PC-9 (cell line): ENCODE data around the gene VWA5B2. TPM values are rescaled to one million over a fixed set of nuclear protein-coding genes. Genes with fewer than 3 reads are reported as not detected.

Source experiments
- BruUV-seq: library from RNA; stranded (reverse); fragments of 400-500 nt; replicated peaks from 2 replicates; lab custom pipeline; 2021; lab: Mats Ljungman, UMichigan
- CTCF ChIA-PET: fragments of 300-600 bp; sonication (Branson Sonifier 250); formaldehyde crosslinking; loops from one replicate; lab custom pipeline; 2022; ENCODE audit warnings: antibody characterized with exemption; lab: Charles Lee
- POLR2A ChIA-PET: fragments of 300-600 bp; sonication (Branson Sonifier 250); formaldehyde crosslinking; loops from one replicate; lab custom pipeline; 2022; ENCODE audit warnings: antibody characterized with exemption; ENCODE audit not compliant: unreplicated experiment; lab: Charles Lee
- DNase-seq, 2 experiments: peaks; one replicate each; pipeline versions ENCODE4 v3.0.0 to v3.0.0-alpha.2; 2015 to 2022; ENCODE audit warnings: mixed read lengths in 1 of 2
- H2AFZ ChIP-seq: fragments of 200-600 bp; sonication (generic); 2 replicates; pipeline ENCODE4 v1.8.1; 2017; ENCODE audit warnings: antibody characterized with exemption
- H3F3A ChIP-seq: fragments of 200-600 bp; sonication (generic); 2 replicates; pipeline ENCODE4 v1.8.1; 2017; ENCODE audit warnings: antibody characterized with exemption, mild to moderate bottlenecking, low read depth; ENCODE audit not compliant: insufficient read depth
- H3K27ac ChIP-seq: fragments of 200-600 bp; sonication (generic); 2 replicates; pipeline ENCODE4 v1.6.1; 2016; ENCODE audit warnings: mixed run types
- H3K27me3 ChIP-seq: fragments of 200-600 bp; sonication (generic); 2 replicates; pipeline ENCODE4 v1.6.1; 2016; ENCODE audit warnings: low read depth, mixed run types; ENCODE audit not compliant: insufficient read depth
- H3K36me3 ChIP-seq: fragments of 200-600 bp; sonication (generic); 2 replicates; pipeline ENCODE4 v1.6.1; 2016; ENCODE audit warnings: low read depth, mixed run types
- H3K4me1 ChIP-seq: fragments of 200-600 bp; sonication (generic); replicated peaks from 2 replicates; pipeline ENCODE4 v1.6.1; 2016; ENCODE audit warnings: mixed run types; ENCODE audit not compliant: insufficient read depth
- H3K4me2 ChIP-seq: fragments of 200-600 bp; sonication (generic); 2 replicates; pipeline ENCODE4 v1.6.1; 2017; ENCODE audit warnings: mixed run types
- H3K4me3 ChIP-seq: fragments of 200-600 bp; sonication (generic); 2 replicates; pipeline ENCODE4 v1.6.1; 2016; ENCODE audit warnings: mixed run types
- H3K79me2 ChIP-seq: fragments of 200-600 bp; sonication (generic); 2 replicates; pipeline ENCODE4 v1.6.1; 2017; ENCODE audit warnings: low read depth, mixed run types
- H3K9me2 ChIP-seq: fragments of 200-600 bp; sonication (generic); 2 replicates; pipeline ENCODE4 v1.8.1; 2017; ENCODE audit warnings: mild to moderate bottlenecking; ENCODE audit not compliant: insufficient read depth
- H3K9me3 ChIP-seq: fragments of 200-600 bp; sonication (generic); 2 replicates; pipeline ENCODE4 v1.8.1; 2016; ENCODE audit warnings: low read depth; ENCODE audit not compliant: insufficient read depth
- H4K20me1 ChIP-seq: fragments of 200-600 bp; sonication (generic); 2 replicates; pipeline ENCODE4 v1.8.1; 2017; ENCODE audit not compliant: insufficient read depth
- EZH2 ChIP-seq: fragments of 200-600 bp; sonication (generic); IDR thresholded peaks from 2 replicates; pipeline ENCODE4 v1.8.0; 2017; ENCODE audit warnings: antibody characterized with exemption, low read depth
- intact Hi-C: fragments of 100-400 bp; cut with micrococcal nuclease; formaldehyde crosslinking; loops from one replicate; pipeline ENCODE4 v1.10.0; 2022; ENCODE audit not compliant: unreplicated experiment
- total RNA-seq: library from RNA; stranded (reverse); gene quantifications from 2 replicates; pipeline ENCODE4 v1.2.3, GENCODE V29; 2021
- TF ChIP-seq, protein P1 (sequence below): fragments of 200-600 bp; sonication (generic); conservative IDR thresholded peaks from 2 replicates; pipeline ENCODE4 v1.6.1; 2017; ENCODE audit warnings: mixed run types, antibody characterized with exemption, mild to moderate bottlenecking, moderate library complexity

Gene VWA5B2
- total RNA-seq, 1 experiment from 2014 or later = 0.76 TPM

DNA sequence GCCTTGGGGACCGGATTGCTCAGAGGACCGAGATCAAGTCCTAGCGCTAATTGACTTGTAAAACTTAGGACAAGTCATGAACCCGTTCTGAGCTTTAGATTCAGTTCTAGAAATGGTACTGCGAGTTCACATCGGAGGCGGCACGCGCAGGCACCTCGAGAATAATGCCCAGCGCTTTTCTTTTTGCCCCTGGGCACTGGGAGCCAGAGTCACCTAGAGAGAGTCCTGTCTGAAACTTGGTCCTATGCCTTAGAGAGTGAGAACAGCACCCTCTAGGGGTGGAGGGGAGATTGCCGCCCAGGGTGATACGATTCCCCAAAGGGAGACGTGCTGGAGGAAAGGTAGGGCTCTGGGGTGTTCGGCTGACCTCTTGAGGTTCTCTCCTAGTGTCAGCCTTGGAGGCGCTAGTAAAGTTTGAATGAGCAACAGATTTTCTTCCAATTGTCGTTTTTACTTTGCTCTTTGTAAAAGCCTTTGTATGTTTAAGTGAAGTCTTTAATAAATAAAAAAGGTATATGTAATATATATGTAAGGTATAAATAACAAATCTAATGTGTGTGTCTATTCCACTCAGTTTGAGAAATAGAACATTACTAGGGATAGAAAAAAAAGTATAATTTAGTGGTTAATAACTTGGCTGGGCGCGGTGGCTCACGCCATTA is 20.9 kb downstream of the VWA5B2 start:
- peak; percentile 92 to 97 for DNase-seq
- Histone ChIP-seq H3K9me2 (no peaks in the 10 kb centered on the region), H3K36me3 (peaks cover 11% of the 10 kb centered on the region), H3K27ac (peak overlapping the region; percentile 90), H3K4me3 (peak overlapping the region; percentile 96), H4K20me1 (peaks cover 6% of the 10 kb centered on the region; the same call in 1 of the 2 replicates), H3K27me3 (no peaks in the 10 kb centered on the region), H3K9me3 (no peaks in the 10 kb centered on the region), H3K4me2 (peak overlapping the region; percentile 100), H2AFZ (peak overlapping the region; percentile 93), H3K4me1 (peaks cover 18% of the 10 kb centered on the region), H3K79me2 (peaks cover 71% of the 10 kb centered on the region), H3F3A (peaks cover 35% of the 10 kb centered on the region)
- no TSS peak for BruUV-seq
- ChIA-PET POLR2A (interaction anchor here (0.6 kb wide), 1 partner anchor 12 kb away, joined by 22 read pairs; no protein-coding TSS in a partner anchor), CTCF (interaction anchor here (0.9 to 1.0 kb wide), 3 partner anchors 11 to 98 kb away, joined by 4 to 10 read pairs (median 5); no protein-coding TSS in a partner anchor)
- intact Hi-C loops = loop anchor here (1.0 to 5.0 kb wide), 3 partner anchors 39 to 355 kb away; no protein-coding TSS in a partner anchor
- TF ChIP-seq EZH2 = no peak
- TF ChIP-seq, protein P1, sequence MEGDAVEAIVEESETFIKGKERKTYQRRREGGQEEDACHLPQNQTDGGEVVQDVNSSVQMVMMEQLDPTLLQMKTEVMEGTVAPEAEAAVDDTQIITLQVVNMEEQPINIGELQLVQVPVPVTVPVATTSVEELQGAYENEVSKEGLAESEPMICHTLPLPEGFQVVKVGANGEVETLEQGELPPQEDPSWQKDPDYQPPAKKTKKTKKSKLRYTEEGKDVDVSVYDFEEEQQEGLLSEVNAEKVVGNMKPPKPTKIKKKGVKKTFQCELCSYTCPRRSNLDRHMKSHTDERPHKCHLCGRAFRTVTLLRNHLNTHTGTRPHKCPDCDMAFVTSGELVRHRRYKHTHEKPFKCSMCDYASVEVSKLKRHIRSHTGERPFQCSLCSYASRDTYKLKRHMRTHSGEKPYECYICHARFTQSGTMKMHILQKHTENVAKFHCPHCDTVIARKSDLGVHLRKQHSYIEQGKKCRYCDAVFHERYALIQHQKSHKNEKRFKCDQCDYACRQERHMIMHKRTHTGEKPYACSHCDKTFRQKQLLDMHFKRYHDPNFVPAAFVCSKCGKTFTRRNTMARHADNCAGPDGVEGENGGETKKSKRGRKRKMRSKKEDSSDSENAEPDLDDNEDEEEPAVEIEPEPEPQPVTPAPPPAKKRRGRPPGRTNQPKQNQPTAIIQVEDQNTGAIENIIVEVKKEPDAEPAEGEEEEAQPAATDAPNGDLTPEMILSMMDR = peak; percentile 97

DNA sequence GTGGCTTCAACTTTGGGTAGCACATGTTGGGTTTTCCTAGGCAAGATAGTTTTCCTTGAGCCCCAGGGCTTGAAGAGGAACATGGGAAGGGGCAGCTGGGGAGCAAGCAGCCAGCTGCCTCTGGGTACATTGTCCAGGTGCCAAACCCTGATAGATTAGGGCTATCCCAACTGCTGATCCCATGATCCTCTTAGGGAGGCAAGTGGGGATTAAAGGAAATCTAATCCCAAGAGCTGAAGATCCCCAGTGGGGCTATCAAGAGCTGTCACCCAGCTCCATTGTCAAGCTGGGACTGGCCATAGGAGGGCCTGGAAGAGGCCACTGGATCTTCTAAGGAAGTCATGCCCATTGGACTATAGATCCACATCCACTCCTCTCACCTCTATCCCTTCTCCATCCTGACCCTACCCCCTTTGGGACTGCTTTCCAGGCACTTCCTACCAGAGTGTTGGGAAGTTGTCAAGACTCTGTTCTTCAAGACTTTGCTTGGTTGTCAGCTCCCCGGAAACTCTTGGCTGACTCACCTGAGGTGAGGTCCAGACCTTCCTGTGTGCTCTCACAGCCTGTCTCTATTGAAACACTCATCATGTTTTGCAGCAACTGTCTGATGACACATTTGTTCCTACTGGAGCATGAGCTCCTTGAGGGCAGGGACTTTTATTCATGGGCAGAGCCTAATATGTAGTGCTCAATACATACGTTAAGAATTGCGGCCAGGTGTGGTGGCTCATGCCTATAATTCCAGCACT is 26.1 kb downstream of the VWA5B2 start:
- no peaks in the 10 kb centered on the region for H3K27me3 ChIP-seq
- no peak overlapping the region for H2AFZ ChIP-seq
- H4K20me1 ChIP-seq = no peaks in the 10 kb centered on the region
- intact Hi-C loops = no loop called here
- CTCF ChIA-PET = no interaction called here
- no peak overlapping the region for H3K4me3 ChIP-seq
- POLR2A ChIA-PET = no interaction called here
- H3F3A ChIP-seq = peaks cover 31% of the 10 kb centered on the region; the same call in 1 of the 2 replicates
- peaks cover 31% of the 10 kb centered on the region for H3K79me2 ChIP-seq
- peaks cover 9% of the 10 kb centered on the region; the same call in 1 of the 2 replicates for H3K4me1 ChIP-seq
- no peak for TF ChIP-seq EZH2
- TF ChIP-seq, protein P1 = no peak
- peak overlapping the region; percentile 58 for H3K27ac ChIP-seq
- no peaks in the 10 kb centered on the region for H3K9me2 ChIP-seq
- H3K9me3 ChIP-seq = no peaks in the 10 kb centered on the region
- BruUV-seq = no TSS peak
- peak in 1 of 2 experiments; percentile 50 for DNase-seq
- H3K4me2 ChIP-seq = no peak overlapping the region
- no peaks in the 10 kb centered on the region for H3K36me3 ChIP-seq

DNA sequence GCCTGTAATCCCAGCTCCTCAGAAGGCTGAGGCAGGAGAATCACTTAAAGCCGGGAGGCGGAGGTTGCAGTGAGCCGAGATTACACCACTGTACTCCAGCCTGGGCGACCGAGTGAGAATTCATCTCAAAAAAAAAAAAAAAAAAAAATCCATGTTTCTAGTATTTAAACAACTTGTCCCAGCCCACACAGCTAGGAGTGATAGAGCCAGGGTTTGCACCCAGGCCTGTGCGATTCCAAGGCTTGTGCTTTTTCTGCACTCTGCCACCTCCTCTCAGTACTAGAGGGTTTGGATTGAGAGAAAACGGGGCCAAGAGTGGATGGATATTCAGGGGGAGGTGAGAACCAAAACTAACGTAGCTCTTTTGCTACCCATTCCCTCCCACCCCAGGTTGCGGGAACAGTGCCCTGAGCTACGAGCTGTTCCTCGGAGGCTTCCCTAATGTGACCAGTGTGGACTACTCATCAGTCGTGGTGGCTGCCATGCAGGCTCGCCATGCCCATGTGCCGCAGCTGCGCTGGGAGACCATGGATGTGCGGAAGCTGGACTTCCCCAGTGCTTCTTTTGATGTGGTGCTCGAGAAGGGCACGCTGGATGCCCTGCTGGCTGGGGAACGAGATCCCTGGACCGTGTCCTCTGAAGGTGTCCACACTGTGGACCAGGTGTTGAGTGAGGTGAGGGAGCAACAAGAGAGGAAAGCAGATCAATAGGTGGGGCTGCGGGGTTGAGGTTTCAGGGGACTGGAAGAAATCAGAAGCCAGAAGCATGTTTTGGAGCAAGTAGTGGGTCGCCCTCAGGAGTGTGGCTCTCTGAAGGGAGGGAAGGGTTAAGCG is 27.9 kb downstream of the VWA5B2 start:
- Histone ChIP-seq H3K9me2 (no peaks in the 10 kb centered on the region), H3K4me3 (no peak overlapping the region), H3K79me2 (peaks cover 19% of the 10 kb centered on the region), H3K27ac (no peak overlapping the region), H3F3A (peaks cover 37% of the 10 kb centered on the region; the same call in 1 of the 2 replicates), H3K27me3 (no peaks in the 10 kb centered on the region), H3K36me3 (no peaks in the 10 kb centered on the region), H3K4me1 (0 out of 2 replicates have a peak, but pooled peaks cover 9% of the 10 kb centered on the region), H2AFZ (no peak overlapping the region), H3K9me3 (no peaks in the 10 kb centered on the region), H3K4me2 (no peak overlapping the region), H4K20me1 (no peaks in the 10 kb centered on the region)
- intact Hi-C loops = no loop called here
- ChIA-PET CTCF (interaction anchor here (0.6 kb wide), 1 partner anchor 109 kb away, joined by 4 read pairs; no protein-coding TSS in a partner anchor), POLR2A (interaction anchor here (0.7 kb wide), 2 partner anchors 43 to 1539 kb away, joined by 3 to 7 read pairs; no protein-coding TSS in a partner anchor)
- no peak for DNase-seq
- TF ChIP-seq, protein P1 = no peak
- TF ChIP-seq EZH2 = no peak
- BruUV-seq = no TSS peak
